ENCODE measurements around the gene MALL. TPM values are rescaled to one million over a fixed set of nuclear protein-coding genes. Genes with fewer than 3 reads are reported as not detected.
"Not testable (repeated sequence)": the region's sequence is repeated elsewhere in the genome, so short reads cannot be mapped to it uniquely, and the experiment has no call there.

MALL gene
- total RNA-seq, 8 experiments from 2014 or later = 0.05 to 11.3 (median 0.31) TPM

GRCh38 chr2:110069869-110070268, 45.8 kb downstream of the MALL start:
- H3K4me3 ChIP-seq; H3K4me1 ChIP-seq (replicated peaks in 1 of 2); in situ Hi-C loops (cut with MboI; ENCODE audit: low pct_unique_long_range_greater_than_20kb in 2 of 9, low sequenced_read_pairs in 9 of 9, unreplicated experiment in 9 of 9); ATAC-seq (replicated peaks in 6 of 8); H3K27ac ChIP-seq: not testable (repeated sequence)
- WGBS, 10 experiments = no CpG with 5 or more reads among the region's 7 CpGs

GRCh38 chr2:110068153-110068552, 47.5 kb downstream of the MALL start:
- no CpG with 5 or more reads among the region's 3 CpGs for WGBS, 10 experiments
- ATAC-seq (replicated peaks in 6 of 8); in situ Hi-C loops (cut with MboI; ENCODE audit: low pct_unique_long_range_greater_than_20kb in 2 of 9, low sequenced_read_pairs in 9 of 9, unreplicated experiment in 9 of 9); H3K4me1 ChIP-seq (replicated peaks in 1 of 2); H3K27ac ChIP-seq; H3K4me3 ChIP-seq: not testable (repeated sequence)

- no CpG with 5 or more reads among the region's 3 CpGs for WGBS, 10 experiments
- ATAC-seq (replicated peaks in 6 of 8); H3K4me1 ChIP-seq (replicated peaks in 1 of 2); H3K27ac ChIP-seq; H3K4me3 ChIP-seq; in situ Hi-C loops (cut with MboI; ENCODE audit: low pct_unique_long_range_greater_than_20kb in 2 of 9, low sequenced_read_pairs in 9 of 9, unreplicated experiment in 9 of 9): not testable (repeated sequence)
Observed at GRCh38 chr2:110062332-110062731, 53.3 kb downstream of the MALL start.

- in situ Hi-C loops (cut with MboI; ENCODE audit: low pct_unique_long_range_greater_than_20kb in 2 of 9, low sequenced_read_pairs in 9 of 9, unreplicated experiment in 9 of 9); ATAC-seq (replicated peaks in 6 of 8); H3K27ac ChIP-seq; H3K4me1 ChIP-seq (replicated peaks in 1 of 2); H3K4me3 ChIP-seq: not testable (repeated sequence)
- WGBS, 10 experiments = no CpG with 5 or more reads among the region's 2 CpGs
Observed at GRCh38 chr2:110060550-110060949, 55.1 kb downstream of the MALL start.

GRCh38 chr2:110059694-110060358, 55.8 kb downstream of the MALL start:
- H3K4me1 ChIP-seq (replicated peaks in 1 of 2); H3K27ac ChIP-seq; ATAC-seq (replicated peaks in 6 of 8); H3K4me3 ChIP-seq; in situ Hi-C loops (cut with MboI; ENCODE audit: low pct_unique_long_range_greater_than_20kb in 2 of 9, low sequenced_read_pairs in 9 of 9, unreplicated experiment in 9 of 9): not testable (repeated sequence)
- no CpG with 5 or more reads among the region's 1 CpG for WGBS, 10 experiments

- H3K4me1 ChIP-seq (replicated peaks in 1 of 2); in situ Hi-C loops (cut with MboI; ENCODE audit: low pct_unique_long_range_greater_than_20kb in 2 of 9, low sequenced_read_pairs in 9 of 9, unreplicated experiment in 9 of 9); H3K27ac ChIP-seq; H3K4me3 ChIP-seq: not testable (repeated sequence)
- peak in 3 of 8 experiments; percentile 32 to 85 (median 58) for ATAC-seq (replicated peaks in 6 of 8)
- WGBS, 10 experiments = no CpG with 5 or more reads among the region's 11 CpGs
Observed at GRCh38 chr2:110059009-110059693, 56.5 kb downstream of the MALL start.

GRCh38 chr2:110058034-110058433, 57.6 kb downstream of the MALL start:
- in situ Hi-C loops (cut with MboI; ENCODE audit: low pct_unique_long_range_greater_than_20kb in 2 of 9, low sequenced_read_pairs in 9 of 9, unreplicated experiment in 9 of 9); H3K27ac ChIP-seq; H3K4me3 ChIP-seq; H3K4me1 ChIP-seq (replicated peaks in 1 of 2); ATAC-seq (replicated peaks in 6 of 8): not testable (repeated sequence)

- H3K27ac ChIP-seq; H3K4me1 ChIP-seq (replicated peaks in 1 of 2); H3K4me3 ChIP-seq; in situ Hi-C loops (cut with MboI; ENCODE audit: low pct_unique_long_range_greater_than_20kb in 2 of 9, low sequenced_read_pairs in 9 of 9, unreplicated experiment in 9 of 9): not testable (repeated sequence)
- no CpG with 5 or more reads among the region's 8 CpGs for WGBS, 10 experiments
- peak in 5 of 8 experiments; percentile 34 to 63 (median 51) for ATAC-seq (replicated peaks in 6 of 8)
Observed at GRCh38 chr2:110055819-110056408, 59.7 kb downstream of the MALL start.

GRCh38 chr2:110054521-110055407, 60.9 kb downstream of the MALL start:
- H3K27ac ChIP-seq; H3K4me1 ChIP-seq (replicated peaks in 1 of 2); H3K4me3 ChIP-seq; in situ Hi-C loops (cut with MboI; ENCODE audit: low pct_unique_long_range_greater_than_20kb in 2 of 9, low sequenced_read_pairs in 9 of 9, unreplicated experiment in 9 of 9): not testable (repeated sequence)
- ATAC-seq (replicated peaks in 6 of 8) = peak; percentile 64 to 99 (median 83)
- WGBS, 10 experiments = no CpG with 5 or more reads among the region's 11 CpGs

- not testable (repeated sequence) for ATAC-seq (replicated peaks in 6 of 8); H3K4me1 ChIP-seq (replicated peaks in 1 of 2)
Observed at GRCh38 chr2:110053688-110054087, 61.9 kb downstream of the MALL start.

GRCh38 chr2:110052166-110052565, 63.5 kb downstream of the MALL start:
- H3K4me1 ChIP-seq (replicated peaks in 1 of 2); H3K27ac ChIP-seq; in situ Hi-C loops (cut with MboI; ENCODE audit: low pct_unique_long_range_greater_than_20kb in 2 of 9, low sequenced_read_pairs in 9 of 9, unreplicated experiment in 9 of 9); ATAC-seq (replicated peaks in 6 of 8); H3K4me3 ChIP-seq: not testable (repeated sequence)
- no CpG with 5 or more reads among the region's 4 CpGs for WGBS, 10 experiments

More at GRCh38 chr2:110053688-110054087, 61.9 kb downstream of the MALL start:
- H3K27ac ChIP-seq; in situ Hi-C loops (cut with MboI; ENCODE audit: low pct_unique_long_range_greater_than_20kb in 2 of 9, low sequenced_read_pairs in 9 of 9, unreplicated experiment in 9 of 9); H3K4me3 ChIP-seq: not testable (repeated sequence)
- WGBS, 10 experiments = no CpG with 5 or more reads among the region's 5 CpGs

GRCh38 chr2:110050222-110050621, 65.4 kb downstream of the MALL start:
- H3K4me1 ChIP-seq (replicated peaks in 1 of 2); H3K27ac ChIP-seq; ATAC-seq (replicated peaks in 6 of 8); in situ Hi-C loops (cut with MboI; ENCODE audit: low pct_unique_long_range_greater_than_20kb in 2 of 9, low sequenced_read_pairs in 9 of 9, unreplicated experiment in 9 of 9); H3K4me3 ChIP-seq: not testable (repeated sequence)
- WGBS, 10 experiments = no CpG with 5 or more reads among the region's 5 CpGs

GRCh38 chr2:110049769-110050168, 65.9 kb downstream of the MALL start:
- no CpG with 5 or more reads among the region's 5 CpGs for WGBS, 10 experiments
- H3K27ac ChIP-seq; H3K4me1 ChIP-seq (replicated peaks in 1 of 2); in situ Hi-C loops (cut with MboI; ENCODE audit: low pct_unique_long_range_greater_than_20kb in 2 of 9, low sequenced_read_pairs in 9 of 9, unreplicated experiment in 9 of 9); H3K4me3 ChIP-seq; ATAC-seq (replicated peaks in 6 of 8): not testable (repeated sequence)

Measured in motor neuron (in vitro differentiated cells).